ENCODE results near the gene ASIC4.

The ASIC4 gene, protein sequence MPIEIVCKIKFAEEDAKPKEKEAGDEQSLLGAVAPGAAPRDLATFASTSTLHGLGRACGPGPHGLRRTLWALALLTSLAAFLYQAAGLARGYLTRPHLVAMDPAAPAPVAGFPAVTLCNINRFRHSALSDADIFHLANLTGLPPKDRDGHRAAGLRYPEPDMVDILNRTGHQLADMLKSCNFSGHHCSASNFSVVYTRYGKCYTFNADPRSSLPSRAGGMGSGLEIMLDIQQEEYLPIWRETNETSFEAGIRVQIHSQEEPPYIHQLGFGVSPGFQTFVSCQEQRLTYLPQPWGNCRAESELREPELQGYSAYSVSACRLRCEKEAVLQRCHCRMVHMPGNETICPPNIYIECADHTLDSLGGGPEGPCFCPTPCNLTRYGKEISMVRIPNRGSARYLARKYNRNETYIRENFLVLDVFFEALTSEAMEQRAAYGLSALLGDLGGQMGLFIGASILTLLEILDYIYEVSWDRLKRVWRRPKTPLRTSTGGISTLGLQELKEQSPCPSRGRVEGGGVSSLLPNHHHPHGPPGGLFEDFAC

DNA sequence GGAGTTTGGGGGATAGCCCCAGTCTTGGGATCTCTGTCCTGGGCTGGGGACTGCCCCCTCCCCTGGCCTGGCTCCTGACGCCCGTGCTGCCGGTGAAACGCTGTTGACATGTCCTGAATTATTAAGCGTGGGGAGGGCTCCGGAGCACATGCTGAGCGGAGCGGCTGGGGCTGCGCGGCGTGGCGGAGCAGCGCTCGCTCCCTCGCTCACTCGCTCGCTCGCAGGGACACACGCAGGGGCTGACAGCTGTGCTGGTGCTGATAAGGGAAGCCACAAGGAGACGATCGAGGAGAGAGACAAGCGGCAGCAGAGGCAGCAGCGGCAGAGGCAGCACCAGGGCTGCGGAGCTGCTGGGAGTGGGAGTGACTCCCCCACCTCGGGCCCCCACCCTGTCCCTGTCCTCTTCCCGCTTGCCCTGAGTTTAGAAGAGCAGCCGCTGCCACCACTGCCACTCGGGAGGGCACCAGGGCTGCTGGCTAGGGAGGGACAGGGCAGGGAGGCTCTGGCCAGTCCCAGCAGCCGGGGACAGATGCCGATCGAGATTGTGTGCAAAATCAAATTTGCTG, at the start of gene ASIC4:
Gene ASIC4 (plus strand): TSS at position 287 of the 566 bp plus-strand sequence. CDS start 243 bp downstream, at position 530.
- DNase-seq (ENCODE audit: low read depth): no peak

DNA sequence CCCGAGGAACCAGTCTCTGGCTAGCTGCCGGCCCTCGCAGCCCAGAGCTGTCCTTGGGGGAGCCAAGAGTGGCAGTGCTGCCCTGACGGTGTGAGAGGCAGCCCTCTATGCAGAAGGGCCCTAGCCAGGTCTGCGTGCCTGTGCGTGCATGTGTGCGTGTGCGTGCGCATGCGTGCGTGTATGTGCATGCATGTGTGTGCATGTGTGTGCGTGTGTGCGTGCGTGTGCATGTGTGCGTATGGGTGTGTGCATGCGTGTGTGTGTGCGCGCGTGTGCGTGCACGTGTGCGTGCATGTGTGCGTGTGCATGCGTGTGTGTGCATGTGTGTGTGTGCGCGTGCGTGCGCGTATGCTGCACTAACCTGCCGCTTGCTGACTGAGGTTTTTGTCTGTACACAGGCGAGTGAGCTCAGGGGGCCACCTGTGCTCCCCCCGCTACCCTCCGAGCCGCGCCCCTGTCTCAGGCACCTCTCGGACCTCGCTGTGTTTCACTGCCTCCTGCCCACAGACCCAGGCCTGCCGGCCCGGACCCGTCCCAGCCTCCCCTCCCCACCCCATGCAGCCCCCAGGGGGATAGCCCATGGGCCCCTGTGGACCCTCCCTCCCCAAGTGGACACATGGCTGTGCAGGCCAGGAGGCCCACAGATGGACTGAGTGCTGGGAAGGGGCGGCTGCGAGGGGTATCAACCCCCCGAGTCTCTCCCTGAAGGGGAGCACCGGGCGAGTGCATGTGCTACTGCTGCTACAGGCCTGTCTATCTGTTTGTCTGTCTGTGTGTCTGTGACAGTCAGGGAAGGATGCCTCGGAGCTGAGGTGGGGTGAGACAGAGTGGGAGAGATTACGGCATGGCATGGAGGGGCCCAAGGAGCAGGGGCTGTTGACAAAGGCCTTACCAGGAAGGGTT, 48.4 kb upstream of the ASIC4 start:
- DNase-seq (ENCODE audit: low read depth): no peak

DNA sequence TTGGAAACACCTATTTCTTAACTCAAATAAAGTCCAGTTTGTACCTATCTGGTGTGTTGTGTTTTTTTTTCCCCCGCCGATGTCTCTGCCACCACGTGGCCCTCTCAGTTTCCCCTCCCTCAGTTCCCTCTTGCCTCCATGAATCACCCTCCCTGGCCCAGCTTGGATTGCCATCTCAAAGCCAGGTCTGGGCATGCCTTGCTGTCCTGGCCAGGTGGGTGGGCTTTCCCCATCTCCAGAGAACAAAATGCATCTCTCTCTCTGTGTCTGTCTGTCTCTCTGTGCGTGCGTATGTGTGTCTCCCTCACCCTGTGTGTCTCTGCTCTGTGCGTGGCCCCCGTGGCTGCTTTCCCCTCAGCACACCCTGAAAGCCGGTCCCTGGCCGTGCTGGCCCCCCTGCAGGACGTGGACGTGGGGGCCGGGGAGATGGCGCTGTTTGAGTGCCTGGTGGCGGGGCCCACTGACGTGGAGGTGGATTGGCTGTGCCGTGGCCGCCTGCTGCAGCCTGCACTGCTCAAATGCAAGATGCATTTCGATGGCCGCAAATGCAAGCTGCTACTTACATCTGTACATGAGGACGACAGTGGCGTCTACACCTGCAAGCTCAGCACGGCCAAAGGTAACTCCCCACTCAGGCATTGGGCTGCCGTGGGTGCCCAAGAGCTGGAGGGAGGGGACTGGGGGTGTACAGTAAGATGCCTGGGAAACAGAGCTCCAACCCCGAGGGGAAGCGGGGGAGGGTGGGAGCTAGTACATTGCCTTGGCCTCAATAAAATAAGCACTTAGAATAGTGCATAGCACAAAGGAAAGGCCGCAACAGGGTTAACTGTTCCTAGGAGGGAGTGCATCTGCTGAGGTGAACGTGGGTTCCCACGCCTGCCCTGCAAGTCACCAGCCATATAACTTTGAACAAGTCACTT, 47.2 kb upstream of the ASIC4 start:
- DNase-seq (ENCODE audit: low read depth): no peak

DNA sequence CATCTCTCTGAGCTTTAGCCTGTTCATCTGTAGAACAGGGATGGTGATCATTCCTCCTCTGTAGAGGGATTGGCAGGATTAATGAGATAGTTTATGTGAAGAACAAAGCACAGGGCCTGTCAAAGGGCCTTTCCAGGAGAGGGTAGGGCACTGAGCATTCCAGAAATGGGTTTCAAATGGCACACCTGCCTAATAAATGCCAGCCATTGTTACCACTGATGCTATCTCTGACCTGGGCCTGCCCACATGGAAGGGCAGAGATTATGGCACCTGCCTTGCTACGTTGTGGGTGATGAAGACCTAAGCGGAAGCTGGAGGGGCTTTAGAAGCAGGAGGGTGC, 46.6 kb upstream of the ASIC4 start:
- no peak for DNase-seq (ENCODE audit: low read depth)

DNA sequence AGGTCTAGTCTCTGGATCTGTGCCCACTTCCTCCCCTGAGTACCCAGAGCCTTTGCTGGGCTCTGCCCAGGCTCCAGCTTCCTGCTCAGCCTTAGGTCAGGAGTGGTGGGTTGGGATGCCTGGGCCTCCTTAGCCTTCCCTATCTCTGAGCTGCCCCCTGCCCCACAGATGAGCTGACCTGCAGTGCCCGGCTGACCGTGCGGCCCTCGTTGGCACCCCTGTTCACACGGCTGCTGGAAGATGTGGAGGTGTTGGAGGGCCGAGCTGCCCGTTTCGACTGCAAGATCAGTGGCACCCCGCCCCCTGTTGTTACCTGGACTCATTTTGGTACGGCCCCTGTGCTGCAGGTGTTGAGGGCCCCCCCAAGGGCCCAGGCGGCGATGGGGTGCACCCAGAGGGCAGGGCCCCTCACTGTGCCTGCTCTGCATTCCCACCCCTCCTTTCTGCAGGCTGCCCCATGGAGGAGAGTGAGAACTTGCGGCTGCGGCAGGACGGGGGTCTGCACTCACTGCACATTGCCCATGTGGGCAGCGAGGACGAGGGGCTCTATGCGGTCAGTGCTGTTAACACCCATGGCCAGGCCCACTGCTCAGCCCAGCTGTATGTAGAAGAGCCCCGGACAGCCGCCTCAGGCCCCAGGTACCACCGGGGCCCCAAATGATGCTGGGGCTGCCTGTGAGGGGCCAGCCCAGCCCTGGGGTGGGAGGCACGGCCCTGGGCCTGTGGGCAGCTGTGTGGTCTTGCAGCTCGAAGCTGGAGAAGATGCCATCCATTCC, 45.7 kb upstream of the ASIC4 start:
- no peak for DNase-seq (ENCODE audit: low read depth)

DNA sequence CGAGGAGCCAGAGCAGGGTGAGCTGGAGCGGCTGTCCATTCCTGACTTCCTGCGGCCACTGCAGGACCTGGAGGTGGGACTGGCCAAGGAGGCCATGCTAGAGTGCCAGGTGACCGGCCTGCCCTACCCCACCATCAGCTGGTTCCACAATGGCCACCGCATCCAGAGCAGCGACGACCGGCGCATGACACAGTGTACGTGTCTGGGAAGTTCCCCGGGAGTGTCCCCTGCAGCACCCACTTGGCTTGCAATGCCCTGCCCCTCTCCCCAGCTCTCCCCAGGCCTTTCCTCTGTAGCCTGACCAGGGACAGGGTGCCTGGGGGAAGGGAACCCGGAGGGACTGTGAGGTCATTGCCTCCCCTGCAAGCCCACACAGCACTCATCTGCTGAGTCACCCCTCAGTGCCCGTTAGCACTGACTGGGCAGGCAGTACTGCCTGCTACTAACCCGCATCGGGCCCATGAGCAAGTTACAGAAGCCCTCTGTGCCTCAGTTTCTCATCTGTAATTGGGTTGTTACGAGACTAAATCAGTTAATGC, 45.0 kb upstream of the ASIC4 start:
- no peak for DNase-seq (ENCODE audit: low read depth)

DNA sequence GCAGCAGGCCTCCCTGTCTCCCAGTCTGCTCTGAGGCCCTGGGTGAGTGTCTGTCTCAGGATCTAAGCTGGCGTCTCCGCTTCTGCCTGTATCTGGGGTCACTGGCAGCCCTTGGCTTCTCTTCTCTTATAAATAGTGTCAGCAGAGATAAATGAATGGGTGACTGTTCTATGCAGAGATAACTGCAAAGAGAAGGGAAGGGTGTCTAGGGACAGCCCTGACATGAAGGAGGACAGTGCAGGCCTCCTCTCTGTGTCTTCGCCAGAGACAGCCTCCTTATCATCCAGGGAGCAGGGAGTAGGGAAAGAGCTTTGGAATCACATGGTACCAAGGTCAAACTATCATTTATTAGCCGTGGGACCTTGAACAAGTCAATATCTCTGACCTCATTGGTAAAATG, 43.9 kb upstream of the ASIC4 start:
- no peak for DNase-seq (ENCODE audit: low read depth)

DNA sequence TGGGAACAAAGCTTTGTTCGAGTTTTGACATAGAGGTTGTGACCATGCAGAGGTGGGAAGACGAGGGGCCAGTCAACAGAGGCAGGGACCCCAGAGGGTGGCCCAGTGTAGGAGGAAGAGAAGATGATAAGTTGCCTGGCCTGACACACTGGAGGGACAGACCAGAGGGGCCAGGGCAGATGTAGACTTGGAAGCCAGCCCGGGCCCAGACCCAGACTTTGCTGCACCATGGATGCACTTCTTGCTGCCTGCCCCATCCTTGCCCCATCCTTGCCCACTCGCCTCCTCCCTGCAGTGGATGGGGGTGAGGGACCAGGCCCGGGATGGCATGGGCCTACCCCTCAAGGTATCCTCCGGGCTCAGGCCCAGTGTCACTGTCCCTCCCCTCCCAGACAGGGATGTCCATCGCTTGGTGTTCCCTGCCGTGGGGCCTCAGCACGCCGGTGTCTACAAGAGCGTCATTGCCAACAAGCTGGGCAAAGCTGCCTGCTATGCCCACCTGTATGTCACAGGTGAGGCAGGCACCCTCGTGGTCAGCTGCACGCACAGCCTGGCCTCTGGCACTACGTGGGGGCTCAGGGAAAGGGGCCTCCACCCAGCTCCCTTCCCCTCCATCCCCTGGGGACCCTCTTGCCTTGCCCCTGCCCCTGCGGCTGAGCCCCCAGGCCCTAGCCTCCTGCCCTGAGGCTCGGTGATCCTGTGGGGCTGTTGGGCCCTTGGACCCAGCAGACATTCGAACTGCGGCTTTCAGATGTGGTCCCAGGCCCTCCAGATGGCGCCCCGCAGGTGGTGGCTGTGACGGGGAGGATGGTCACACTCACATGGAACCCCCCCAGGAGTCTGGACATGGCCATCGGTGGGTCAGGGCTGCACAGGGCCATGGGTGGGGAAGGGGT, 42.6 kb upstream of the ASIC4 start:
- DNase-seq (ENCODE audit: low read depth): no peak

DNA sequence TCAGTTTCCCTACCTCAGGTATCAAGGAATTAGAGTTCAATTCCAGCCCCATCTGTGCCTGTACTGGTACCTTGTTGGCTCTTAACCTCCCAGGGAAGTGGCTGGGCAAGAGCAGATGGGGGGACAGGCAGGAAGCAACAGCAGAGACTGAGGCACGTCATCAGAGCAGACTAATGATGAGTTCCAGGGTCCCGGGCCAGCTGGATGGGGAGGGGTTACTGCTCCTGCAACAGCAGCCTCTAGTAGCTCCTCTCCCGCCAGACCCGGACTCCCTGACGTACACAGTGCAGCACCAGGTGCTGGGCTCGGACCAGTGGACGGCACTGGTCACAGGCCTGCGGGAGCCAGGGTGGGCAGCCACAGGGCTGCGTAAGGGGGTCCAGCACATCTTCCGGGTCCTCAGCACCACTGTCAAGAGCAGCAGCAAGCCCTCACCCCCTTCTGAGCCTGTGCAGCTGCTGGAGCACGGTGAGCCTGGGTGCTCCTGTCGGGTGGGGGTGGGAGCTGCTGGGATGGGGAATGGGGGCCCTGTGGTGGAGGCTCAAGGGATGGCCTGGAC, 41.6 kb upstream of the ASIC4 start:
- DNase-seq (ENCODE audit: low read depth): no peak

DNA sequence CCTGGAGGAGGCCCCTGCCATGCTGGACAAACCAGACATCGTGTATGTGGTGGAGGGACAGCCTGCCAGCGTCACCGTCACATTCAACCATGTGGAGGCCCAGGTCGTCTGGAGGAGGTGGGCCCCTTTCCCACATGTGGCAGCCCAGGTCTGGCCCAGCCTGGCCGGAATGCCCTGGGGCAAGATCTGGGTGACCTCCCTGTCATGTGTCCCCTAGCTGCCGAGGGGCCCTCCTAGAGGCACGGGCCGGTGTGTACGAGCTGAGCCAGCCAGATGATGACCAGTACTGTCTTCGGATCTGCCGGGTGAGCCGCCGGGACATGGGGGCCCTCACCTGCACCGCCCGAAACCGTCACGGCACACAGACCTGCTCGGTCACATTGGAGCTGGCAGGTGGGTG, 40.8 kb upstream of the ASIC4 start:
- DNase-seq (ENCODE audit: low read depth): no peak

DNA sequence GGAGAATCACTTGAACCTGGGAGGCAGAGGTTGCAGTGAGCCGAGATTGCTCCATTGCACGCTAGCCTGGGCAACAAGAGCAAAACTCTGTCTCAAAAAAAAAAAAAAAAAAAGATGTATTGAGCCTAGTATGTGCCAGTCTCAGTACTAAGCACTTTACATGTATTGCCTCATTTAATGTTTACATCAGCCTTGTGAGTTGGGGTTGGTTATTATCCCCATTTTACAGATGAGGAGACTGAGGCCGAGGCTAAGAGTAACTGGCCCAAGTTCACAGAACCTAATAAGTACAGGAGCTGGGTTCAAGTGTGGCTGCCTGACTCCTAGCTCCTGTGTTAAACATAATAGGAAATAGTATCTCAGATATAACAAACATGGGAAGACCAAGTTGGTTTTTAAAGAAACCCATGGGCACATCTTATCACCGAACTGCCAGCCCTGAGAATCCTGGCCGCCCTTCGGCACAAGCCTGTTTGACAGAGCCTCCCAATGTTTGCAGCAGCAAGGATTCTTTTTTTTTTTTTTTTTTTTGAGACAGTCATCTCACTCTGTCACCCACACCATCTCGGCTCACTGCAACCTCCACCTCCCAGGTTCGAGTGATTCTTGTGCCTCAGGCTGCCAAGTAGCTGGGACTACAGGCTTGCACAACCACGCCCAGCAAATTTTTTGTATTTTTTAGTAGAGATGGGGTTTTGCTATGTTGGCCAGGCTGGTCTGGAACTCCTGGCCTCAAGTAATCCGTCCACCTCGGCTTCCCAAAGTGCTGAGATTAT, 39.8 kb upstream of the ASIC4 start:
- DNase-seq (ENCODE audit: low read depth): no peak

DNA sequence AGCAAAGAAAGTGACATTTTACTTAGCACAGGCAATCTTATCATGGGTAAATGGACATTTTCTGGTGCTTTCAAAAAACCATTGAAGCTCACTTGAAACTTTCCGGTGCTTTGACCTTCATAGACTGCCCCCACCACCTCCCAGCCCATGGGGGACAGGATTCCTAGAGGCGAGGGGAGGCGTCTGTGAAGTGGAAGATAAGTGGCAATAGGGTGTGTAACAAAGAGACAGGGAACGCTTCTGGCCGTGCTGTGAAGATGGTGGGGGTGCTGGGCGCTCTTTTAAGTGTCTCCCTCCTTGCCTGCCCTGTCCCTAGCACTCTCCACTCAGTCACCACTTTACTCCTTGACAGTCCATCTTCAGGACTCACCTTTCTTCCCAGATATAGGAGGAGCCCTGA, 39.0 kb upstream of the ASIC4 start:
- DNase-seq (ENCODE audit: low read depth): no peak

DNA sequence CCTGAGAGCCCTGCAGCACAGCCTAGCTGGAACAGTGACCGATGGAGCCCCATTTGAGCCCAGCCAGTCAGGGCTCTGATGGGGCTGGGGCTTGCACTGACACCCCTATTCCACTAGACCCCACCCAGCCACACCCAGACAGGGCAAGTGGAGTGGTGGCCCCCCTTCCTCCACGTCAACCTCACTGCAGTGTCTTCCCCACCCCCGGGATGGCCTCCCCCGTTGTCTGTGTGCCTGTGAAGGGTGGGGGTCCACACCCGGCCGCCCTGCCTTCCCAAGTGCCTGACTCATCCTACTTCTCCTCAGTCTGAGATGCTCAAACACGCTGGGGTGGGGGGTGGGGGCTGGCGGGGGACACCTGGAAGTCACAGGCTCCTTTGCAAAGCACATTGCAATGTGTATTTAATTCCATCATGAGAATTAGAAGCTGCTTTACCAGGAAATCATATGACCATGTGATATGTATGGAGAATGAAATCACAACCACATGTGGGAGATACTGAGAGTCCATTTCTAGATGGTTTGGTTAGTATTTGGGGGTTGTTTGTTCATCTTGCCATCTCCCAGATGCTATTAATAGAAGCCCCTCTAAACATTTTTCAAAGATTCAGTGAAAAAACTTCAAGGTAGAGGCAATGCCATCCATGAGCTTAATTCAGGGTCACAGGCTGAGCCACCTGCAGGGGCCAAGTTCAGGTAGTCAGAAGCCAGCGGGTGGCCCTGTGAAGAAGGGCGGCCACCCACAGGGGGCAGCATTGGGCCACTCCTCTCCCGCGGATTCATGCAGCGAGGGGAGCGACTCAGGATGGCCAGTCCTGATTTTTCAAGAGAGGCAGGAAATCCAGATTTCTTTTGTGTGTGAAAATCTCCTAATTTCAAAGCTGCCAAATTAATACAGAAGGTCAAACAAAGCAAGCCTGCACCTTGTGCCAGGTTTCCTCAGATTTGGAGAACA, 38.3 kb upstream of the ASIC4 start:
- DNase-seq (ENCODE audit: low read depth): peak; percentile 27

DNA sequence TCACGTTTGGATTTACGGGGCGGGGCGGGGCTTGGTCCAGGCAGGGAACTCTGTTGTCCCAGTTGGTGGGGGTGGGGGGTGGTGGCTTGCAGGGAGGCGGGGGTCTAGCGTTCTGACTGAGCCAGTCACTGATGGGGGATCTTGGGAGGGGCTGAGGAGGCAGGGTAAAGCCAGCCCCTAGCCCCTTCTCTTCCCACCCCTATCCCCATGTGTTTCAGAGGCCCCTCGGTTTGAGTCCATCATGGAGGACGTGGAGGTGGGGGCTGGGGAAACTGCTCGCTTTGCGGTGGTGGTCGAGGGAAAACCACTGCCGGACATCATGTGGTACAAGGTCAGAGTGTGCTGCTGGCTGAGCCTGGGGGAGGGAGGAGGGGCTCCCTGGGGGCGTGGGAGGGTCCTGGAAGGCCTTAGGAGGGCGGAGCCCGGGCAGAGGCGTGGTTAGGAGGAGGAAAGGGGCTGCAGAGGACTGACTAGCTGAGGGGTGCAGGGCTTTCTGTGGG, 37.6 kb upstream of the ASIC4 start:
- no peak for DNase-seq (ENCODE audit: low read depth)

DNA sequence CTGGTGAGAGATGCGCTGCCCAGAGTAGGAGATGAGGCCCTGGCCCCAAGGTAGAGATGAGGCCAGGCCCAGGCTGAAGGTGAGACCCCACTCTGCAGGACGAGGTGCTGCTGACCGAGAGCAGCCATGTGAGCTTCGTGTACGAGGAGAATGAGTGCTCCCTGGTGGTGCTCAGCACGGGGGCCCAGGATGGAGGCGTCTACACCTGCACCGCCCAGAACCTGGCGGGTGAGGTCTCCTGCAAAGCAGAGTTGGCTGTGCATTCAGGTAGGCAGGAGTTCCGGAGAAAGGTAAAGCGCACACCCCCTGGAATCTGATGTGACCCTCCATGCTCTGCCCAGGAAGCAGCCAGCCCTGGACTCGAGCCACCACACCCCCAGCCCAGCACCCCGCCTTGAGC, 37.1 kb upstream of the ASIC4 start:
- no peak for DNase-seq (ENCODE audit: low read depth)

DNA sequence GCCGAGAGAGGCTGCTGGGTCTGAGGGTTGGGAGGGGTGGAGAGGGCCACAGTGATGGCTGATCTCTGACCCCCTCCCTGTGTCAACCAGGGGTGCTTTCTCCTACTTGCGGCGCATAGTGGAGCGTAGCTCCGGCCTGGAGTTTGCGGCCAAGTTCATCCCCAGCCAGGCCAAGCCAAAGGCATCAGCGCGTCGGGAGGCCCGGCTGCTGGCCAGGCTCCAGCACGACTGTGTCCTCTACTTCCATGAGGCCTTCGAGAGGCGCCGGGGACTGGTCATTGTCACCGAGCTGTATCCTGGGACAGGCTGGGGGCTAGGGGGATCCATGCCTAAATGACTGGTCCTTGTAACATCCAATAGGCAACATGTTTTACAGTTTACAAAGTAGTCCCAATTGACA, 36.5 kb upstream of the ASIC4 start:
- no peak for DNase-seq (ENCODE audit: low read depth)

DNA sequence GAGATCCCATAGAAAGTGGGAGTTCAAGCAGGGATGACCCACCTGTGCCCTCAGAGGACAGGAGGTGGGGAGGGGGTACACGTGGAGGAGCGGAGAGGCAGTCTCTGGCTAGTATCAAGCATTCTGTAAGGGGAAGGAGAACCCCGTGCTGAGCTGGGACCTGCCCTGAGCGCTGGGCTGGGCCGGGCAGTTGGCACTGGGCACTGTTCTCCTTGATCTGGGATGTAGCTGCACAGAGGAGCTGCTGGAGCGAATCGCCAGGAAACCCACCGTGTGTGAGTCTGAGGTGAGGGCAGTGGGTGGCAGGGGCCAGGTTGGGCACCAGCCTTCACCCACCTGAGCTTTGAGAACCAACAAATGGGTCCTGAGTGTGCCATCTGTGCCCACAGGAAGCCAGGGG, 35.4 kb upstream of the ASIC4 start:
- no peak for DNase-seq (ENCODE audit: low read depth)
